Germinal center (tissue), 1 donor: ENCODE measurements around the gene BAZ2A.
"Not testable (repeated sequence)": the region's sequence is repeated elsewhere in the genome, so short reads cannot be mapped to it uniquely, and the experiment has no call there.

Source experiments
- DNase-seq: peaks from one replicate; pipeline ENCODE4 v3.0.0; 2012; ENCODE audit warnings: mixed read lengths, low spot score

The BAZ2A gene

DNA sequence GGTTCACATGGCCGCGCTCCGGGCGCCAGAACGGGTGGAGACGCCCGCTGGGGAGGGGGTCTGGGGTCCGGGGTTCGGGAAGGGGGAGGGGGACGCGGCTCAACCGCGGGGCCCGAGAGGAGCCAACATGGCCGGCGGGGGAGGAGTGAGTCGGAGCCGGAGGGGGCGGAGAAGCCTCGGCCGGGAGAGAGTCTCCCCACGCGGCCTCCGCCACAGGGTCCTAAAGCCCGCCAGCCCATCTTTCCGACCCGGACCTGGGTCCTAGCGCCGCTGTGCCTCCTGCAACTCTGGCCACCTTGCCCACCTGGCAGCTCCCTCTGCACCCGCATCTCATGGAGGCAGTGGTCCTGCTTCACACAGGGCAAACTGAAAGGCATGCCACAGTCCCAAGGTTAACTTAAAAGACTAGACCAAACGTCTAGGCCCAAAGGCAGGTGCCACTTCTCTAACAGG is at the start of gene BAZ2A:
TSS of gene BAZ2A (minus strand) at position 147 of the 453 bp plus-strand sequence. CDS start 12,796 bp downstream, outside the sequence.
- DNase-seq = peak; percentile 90

DNA sequence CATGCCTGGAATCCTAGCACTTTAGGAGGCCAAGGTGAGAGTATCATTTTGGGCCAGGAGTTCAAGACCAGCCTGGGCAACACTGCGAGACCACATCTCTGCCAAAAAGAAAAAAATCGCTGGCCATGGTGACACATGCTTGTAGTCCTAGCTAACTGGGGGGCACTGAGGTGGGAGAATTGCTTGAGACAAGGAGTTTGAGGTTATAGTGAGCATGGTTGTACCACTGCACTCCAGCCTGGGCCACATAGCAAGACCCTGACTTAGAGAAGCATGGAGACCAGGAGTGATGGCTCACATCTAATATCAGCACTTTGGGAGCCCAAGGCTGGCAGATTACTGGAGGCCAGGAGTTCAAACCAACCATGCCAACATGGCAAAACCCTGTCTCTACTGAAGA is 48.7 kb upstream of the BAZ2A start:
- no peak for DNase-seq

DNA sequence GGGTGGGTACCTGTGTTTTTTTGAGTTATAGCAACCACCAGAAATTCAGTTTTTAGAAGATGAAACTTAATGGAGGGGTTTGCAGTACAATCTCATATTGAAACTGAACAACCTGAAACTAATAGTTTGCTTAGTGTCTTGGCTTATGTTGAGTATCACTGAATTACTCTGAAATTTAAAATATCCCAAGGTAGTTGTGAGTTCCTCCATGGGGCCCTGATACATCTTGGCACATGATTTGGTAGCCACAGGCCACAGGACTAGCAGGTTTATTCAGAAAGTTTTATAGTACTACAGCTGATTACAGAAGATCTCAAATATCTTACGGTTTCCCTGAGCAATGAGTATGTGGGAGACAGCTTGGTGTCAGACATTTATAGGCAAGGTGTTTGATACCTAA is 47.6 kb upstream of the BAZ2A start:
- no peak for DNase-seq

DNA sequence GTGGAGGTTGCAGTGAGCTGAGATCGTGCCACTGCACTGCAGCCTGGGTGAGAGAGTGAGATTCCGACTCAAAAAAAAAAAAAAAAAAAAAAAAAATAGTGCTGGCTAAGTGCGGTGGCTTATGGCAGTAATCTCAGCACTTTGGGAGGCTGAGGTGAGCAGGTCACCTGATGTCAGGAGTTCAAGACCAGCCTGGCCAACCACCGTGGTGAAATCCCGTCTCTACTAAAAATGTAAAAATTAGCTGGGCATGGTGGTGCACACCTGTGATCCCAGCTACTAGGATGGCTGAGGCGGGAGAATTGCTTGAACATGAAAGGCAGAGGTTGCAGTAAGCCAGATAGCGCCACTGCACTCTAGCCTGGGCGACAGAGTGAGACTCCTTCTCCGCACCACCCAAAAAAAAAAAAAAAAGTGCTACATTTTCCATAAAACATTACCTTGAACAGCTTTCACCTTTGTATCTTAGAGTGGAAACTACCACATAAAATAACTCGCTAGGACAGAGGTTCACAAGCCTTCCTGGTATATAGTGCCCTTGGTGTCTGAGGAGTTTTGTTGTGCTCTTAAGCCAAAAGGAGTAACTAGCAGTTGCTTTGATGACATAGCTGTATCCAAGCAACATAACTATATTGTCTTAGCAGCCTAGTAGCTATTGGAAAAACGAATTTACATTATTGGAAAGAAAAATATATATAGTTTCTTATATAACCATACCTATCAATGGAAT is 46.9 kb upstream of the BAZ2A start:
- DNase-seq = no peak

DNA sequence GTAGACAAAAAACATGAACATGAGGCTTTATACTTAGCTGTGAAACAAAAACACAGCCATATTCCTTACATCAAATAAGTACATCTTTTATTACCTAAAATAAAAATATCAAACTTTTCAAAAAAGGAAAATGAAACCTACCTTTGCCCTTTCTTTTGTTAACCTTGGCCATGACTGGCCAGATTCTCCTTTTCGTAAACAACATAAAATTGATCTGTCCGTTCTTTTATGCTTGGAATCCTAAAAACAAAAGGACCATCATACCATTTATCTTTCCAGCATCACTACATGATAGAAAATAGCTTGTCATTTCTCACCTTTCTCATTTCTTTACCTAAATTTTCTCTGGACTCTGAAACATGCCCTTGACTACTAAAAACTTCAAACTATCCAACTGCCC is 41.5 kb upstream of the BAZ2A start:
- DNase-seq = no peak

DNA sequence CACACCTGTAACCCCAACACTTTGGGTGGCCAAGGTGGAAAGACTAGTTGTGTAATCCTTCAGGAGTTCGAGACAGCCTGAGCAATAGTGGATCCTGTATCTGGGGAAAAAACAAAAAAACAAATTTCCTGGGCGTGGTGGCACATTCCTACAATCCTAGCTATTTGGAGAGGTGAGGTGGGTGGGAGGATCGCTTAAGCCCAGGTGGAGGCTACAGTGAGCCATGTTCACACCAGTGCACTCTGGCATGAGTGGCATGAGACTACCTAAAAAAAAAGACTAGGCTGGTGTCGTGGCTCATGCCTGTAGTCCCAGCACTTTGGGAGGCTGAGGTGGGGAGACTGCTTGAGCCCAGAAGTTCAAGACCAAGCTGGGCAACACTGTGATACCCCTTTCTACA is 40.7 kb upstream of the BAZ2A start:
- no peak for DNase-seq

DNA sequence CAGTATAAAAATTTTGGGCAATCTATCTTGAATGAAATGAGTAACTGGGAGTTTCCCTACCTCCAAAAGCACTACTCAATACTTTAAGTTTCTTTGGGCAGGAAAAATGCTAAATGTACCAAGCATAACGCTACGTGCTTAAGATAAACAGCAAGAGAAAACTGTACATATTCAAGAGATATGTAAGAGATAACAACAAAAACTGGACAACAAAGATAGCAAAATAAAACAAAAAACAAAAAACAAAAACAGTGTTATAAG is 38.0 kb upstream of the BAZ2A start:
- no peak for DNase-seq

DNA sequence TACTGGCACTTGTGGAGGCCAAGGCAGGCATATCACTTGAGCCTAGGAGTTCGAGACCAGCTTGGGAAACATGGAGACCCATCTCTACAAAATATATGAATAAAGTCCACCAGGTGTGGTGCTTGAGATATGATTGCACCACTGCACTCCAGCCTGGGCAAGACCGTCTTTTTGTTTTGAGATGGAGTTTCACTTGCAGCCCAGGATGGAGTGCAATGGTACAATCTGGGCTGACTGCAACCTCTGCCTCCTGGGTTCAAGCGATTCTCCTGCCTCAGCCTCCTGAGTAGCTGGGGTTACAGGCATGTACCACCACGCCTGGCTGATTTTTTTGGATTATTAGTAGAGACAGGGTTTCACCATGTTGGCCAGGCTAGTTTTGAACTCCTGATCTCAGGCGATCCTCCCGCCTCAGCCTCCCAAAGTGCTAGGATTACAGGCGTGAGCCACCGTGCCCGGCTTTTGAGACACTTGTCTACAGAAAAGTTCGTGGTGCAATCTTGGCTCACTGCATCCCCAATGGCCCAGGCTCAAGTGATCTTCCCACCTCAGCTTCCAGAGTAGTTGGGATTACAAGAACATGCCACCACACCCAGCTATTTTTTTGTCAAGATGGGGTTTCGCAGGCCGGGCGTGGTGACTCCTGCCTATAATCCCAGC is 32.0 kb upstream of the BAZ2A start:
- DNase-seq = no peak

DNA sequence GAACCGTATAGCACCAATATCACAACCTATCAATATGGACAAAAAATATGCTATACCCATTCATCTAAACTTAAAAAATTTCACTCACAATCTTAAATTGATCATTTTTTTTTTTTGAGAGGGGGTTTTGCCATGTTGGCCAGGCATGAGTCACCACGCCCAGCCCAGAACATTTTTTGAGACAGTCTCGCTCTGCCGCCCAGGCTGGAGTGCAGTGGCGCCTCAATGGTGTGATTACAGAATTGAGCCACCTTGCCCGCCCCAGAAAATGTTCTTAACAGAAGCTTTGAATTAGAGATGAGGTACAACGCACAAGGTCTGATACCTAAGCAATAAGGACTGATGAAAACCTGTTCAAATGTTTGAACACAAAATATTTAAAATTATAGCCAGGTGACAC is 31.4 kb upstream of the BAZ2A start:
- DNase-seq = no peak

DNA sequence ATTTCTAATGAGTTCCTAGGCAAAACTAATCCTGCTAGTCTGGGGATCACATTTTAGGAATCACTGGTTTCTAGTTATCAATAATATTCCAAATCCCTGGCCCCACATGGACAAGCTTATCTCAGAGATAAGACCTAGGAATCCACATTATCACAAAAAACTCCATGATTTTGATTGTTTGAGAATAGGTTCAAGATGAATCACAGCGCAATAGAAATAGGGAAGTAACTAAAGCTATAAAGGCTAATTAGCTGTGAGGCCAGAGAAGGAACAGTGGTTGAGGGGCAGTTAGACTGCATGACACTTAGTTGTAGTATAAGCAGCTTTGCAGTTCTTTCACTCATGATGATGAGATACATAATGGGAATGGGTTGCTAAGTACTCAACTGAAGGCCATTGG is 28.8 kb upstream of the BAZ2A start:
- DNase-seq = peak; percentile 35

DNA sequence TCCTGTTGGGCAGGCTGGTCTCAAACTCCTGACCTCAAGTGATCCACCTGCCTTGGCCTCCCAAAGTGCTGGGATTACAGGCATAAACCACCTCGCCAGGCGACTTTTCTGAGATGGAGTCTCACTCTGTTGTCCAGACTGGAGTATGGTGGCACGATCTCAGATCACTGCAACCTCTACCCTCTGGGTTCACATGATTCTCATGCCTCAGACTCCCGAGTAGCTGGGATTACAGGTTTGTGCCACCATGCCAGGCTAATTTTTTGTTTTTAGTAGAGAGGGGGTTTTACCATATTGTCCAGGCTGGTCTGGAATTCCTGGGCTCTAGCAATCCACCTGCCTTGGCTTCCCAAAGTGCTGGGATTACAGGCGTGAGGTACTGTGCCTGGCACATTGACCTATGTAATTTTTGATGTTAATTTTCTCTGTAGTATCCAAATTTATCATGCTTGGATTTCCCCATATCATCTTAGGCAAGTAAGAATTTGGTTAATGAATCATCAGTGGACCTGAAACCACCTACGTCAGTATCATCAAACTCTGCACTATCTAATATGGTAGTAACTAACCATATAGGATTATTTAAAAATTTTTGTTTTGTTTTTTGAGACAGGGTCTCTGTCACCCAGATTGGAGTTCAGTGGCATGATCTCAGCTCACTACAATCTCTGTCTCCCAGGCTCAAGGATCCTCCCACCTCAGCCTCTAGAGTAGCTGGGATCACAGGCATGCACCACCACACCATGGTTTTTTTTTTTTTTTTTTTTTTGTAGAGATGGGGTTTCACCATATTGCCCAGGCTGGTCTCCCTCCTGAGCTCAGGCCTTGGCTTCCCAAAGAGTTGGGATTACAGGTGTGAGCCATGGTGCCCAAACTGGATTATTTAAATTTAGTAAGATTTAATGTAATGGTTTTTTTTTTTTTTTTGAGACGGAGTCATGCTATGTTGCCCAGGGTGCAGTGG is 27.6 kb upstream of the BAZ2A start:
- no peak for DNase-seq

DNA sequence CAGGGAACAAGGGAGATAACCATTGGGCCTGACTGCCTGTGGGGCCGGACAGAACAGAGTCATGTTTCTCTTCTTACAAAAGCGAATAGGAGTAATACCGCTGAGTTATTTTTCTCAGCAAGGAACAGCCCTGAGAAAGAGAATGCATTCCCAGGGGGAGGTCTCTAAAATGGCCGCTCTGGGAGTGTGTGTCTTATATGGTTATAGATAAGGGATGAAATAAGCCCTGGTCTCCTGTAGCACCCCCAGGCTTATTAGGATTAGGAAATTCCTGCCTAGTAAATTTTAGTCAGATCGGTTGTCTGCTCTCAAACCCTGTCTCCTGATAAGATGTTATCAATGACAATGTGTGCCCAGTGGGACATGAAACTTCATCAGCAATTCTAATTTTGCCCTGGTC is 23.7 kb upstream of the BAZ2A start:
- DNase-seq = not testable (repeated sequence)

DNA sequence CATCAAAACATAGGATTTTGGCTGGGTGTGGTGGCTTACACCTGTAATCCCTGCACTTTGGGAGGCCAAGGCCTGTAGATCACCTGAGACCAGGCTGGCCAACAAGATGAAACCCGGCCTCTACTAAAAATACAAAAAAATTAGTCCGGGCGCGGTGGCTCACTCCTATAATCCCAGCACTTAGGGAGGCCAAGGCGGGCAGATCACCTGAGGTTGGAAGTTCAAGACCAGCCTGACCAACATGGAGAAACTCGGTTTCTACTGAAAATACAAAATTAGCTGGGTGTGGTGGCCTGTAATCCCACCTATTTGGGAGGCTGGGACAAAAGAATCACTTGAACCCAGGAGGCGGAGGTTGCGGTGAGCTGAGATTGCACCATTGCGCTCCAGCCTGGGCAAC is 17.9 kb upstream of the BAZ2A start:
- not testable (repeated sequence) for DNase-seq

DNA sequence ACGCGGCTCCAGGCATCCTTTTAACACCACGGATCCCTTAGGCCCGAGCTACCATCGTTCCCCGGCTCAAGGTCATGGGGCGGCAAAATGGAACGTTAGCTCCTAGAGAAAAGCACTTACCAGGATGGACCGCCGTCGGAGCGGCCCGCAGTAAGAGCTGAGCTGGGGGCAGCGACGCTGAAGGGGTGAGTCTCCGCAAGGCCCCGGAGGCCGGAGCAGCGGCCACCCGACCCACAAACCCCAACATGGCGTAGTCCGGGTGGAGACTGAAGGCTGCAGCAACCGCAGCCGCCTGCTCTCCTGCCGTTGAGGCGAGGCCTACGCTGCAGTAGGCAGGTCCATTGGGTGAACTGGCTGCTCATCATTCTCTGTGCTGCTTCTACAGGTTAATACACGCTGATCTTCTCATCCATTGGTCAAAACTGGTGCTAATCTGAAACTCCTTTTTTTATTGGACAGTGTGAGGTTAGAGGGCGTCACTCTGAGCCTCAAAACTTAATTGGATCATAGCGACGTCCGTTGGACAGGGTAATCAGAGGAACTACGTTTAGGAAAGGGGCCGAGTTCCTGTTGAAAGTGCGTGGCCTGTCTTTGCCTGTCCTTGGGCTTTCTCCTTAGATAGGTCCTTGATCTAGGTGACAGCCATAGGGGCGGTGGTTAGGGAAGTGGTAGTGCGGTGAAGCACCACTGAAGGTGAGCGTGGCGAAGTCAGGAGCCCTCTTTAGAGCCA is 15.8 kb upstream of the BAZ2A start, which contains the start of gene ATP5F1B:
TSS of gene ATP5F1B (minus strand) at position 268 of the 730 bp plus-strand sequence. CDS start at position 247, 21 bp downstream.
- peak; percentile 99 for DNase-seq

DNA sequence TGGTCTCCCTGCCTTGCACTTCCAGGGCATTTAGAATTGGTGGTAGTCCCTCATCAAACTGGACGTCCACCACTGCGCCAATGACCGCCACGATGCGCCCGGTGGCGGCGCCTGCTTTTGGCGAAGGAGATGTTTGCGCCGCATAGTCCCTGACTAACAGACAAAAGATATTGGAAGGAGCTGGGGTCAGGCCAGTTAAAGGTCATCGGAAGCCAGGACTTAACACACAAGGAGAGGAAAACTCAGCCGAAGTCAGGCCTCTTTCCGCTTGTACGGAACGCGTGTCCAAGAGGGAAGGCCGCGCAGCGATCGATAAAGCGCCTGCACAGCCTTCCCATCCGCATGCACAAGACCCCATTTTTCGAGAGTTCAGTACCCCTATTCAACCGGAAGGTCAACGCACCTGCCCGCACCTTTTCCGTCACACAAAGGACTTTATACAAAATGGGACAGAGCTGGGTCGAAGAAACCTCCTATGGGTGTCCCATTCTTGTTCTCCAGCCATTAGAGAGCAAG is 15.1 kb upstream of the BAZ2A start:
- no peak for DNase-seq

DNA sequence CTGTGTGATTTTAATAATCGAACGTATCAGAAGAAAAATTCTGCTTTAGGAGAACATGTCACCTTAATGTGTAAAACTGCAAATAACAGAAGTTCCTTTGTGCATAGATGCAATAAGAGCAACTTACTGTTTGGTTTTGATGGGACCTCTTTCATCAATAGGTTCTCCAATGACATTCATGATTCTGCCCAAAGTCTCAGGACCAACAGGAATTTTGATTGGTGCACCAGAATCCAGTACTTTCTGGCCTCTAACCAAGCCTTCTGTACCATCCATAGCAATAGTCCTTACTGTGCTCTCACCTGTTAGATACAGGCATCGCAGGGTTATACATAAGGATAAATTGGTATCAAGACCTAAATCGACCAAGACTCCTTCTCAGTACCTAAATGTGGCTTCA is 14.5 kb upstream of the BAZ2A start:
- DNase-seq = no peak

DNA sequence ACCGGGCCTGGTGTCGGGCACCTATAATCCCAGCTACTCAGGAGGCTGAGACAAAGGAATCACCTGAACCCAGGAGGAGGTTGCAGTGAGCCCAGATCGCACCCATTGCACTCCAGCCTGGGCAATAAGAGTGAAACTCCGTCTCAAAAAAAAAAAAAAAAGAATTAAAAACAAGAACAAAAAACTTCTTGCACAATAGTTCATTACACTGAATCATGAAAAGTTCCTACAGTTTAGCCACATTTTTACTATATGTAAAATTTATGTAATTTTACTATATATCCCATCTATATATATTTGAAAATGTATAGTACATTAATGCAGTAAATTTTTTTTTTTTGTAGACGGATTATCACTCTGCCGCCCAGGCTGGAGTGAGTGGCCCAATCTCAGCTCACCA is 11.1 kb upstream of the BAZ2A start:
- no peak for DNase-seq

DNA sequence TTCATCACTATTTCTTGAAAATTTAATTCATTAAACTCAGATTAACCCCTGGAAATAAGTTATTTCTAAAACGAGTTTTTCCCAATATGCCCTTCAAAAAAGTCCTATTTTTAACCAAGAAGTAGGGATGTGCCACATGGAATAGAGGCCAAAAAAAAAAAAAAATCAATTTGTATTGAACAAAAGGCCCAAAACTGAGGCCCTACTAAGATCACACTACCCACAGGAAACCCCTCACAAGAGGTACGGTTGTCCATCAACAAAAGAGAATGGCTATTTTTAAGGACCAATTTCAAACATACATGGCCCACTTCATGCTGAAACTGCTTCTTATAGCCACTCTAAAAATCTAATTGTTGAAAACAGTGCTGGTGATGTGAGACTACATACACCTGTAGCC is 7.5 kb upstream of the BAZ2A start:
- no peak for DNase-seq

DNA sequence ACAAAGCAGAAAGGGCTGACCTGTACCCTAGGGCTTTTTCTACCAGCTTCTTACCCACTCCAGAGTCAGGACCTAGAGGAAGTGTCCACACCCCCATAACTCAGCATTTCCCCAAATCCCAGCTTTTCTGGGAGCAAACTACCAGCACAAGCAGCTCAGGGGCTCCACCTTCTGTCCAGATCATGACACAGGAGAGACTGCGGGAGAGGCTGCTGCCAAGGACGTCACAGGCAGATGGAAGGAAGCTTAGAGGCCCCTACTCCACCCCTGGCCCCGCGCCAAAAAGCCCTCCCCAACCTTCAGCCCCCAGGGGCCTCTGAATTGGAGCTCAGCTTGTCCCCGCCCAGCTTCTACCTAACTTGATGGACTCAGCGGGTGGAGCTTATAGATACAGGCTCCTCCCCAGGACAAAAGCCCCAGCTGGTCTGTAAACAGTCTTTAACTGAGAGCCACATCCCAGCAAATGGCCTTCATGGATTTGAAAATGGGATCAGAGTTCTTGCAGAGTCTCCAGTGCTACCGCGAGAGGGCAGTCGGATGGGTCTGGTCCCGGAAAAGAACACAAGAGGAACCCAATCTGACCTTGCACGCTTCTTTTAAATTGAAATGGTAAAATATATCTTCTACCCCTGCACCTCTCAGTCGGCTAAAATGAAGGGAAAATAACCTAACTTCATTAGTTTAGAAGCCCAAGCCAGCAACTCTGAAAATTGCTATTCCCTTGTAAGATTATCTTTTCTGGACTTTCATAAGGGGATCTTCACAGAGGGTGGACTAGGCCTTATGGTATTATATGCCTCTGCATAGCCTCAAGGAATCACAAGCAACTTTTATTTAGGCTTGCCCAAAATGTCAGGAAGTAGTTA is 6.8 kb upstream of the BAZ2A start:
- DNase-seq = peak; percentile 94

DNA sequence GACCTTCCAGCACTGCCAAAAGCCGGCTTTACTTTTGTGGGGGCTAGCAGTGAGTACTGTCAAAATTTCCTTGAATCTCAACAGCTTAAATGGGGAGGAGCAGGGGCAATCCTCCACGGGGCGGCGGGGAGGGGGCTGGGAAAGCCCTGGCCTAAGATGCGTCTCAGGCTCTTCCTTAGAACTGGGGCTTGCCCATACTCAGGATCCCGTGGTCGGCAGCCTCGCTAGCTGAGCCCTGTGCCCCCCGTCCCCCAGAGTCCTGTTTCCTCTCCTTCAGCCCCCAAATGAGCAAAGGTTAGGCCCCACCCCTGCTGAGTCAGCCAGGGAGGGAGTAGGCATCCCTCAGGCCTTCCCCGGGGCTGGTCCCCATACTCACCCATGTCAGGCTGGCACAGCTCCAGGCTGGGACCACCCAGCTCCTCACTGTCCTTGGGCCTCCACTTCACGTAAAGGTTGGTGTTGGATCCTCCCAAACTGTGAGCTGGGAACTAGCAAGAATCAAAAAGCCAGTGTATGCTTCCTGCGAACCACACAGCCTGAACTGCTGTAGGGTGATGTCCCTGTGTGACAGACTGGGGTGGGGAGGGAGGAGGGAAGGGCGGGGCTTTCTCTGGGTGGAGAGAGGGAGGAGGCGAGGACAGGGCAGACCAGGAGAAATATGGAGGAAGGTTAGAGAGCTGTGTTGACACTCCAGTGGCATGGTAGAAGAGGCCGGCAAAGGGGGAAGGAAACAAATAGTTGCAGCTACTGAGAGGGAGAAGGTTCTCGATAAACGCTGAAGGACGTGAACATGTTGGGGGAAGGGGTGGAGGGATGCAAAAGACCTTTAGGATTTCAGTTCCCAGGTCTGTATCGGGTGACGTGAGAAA is 5.9 kb upstream of the BAZ2A start:
- peak; percentile 85 for DNase-seq
